ENCODE measurements around the gene MRGPRD.

DNA sequence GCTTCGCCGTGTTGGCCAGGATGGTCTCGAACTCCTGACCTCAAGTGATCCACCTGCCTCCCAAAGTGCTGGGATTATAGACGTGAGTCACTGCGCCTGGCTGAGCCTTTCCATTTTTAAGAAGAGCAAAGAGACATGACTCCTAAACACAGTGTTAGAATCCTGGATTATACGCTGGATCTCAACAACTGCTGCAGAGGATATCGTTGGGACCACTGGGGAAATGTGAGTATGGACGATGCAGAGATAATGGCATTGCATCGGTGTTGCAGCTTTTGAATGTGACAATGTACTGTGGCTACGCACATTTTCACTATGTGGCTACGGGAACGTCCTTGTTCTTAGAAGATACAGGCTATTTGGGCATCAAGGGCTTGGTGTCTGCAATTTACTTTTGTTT is 26.0 kb upstream of the MRGPRD start:
- TF ChIP-seq ZNF274 (IDR thresholded peaks at IDR 0.05; ENCODE audit: low read depth, low read length): no peak
- TF ChIP-seq SUZ12 (IDR thresholded peaks at IDR 0.05; ENCODE audit: extremely low read depth, insufficient read depth, insufficient read length): no peak
